Right lobe of liver (tissue), 6 donors: ENCODE data around the gene UACA. TPM values are rescaled to one million over a fixed set of nuclear protein-coding genes. Genes with fewer than 3 reads are reported as not detected.
"Not testable (repeated sequence)": the region's sequence is repeated elsewhere in the genome, so short reads cannot be mapped to it uniquely, and the experiment has no call there.

Source experiments
- ATAC-seq, 4 donors: fragments of 200-7000 bp; cut with Tn5 transposase; one replicate each; pipeline ENCODE4 v1.9.1; 2020; ENCODE audit warnings: mild to moderate bottlenecking in 4 of 4, moderate library complexity in 4 of 4
- DNase-seq, 3 donors: peaks; one replicate each; pipeline ENCODE4 v3.0.0-alpha.2; 2020
- H3K27ac ChIP-seq, 3 donors: fragments of 200-600 bp; one replicate each; pipeline ENCODE4 v1.8.0; 2022
- H3K27me3 ChIP-seq, 2 donors: fragments of 200-600 bp; one replicate each; pipeline ENCODE4 v1.8.0; 2022
- H3K36me3 ChIP-seq, 4 donors: fragments of 200-600 bp; sonication (generic) in 1 of 4; one replicate each; pipeline versions ENCODE4 v1.5.1 to v1.8.0; 2017 to 2022; ENCODE audit warnings: control low read depth in 1 of 4
- H3K4me1 ChIP-seq, 4 donors: fragments of 200-600 bp; sonication (generic) in 1 of 4; one replicate each; pipeline versions ENCODE4 v1.5.1 to v1.8.0; 2017 to 2022; ENCODE audit warnings: control low read depth in 1 of 4
- H3K4me3 ChIP-seq, 3 donors: fragments of 200-600 bp; one replicate each; pipeline ENCODE4 v1.8.0; 2022
- H3K9me3 ChIP-seq, 4 donors: fragments of 200-600 bp; sonication (generic) in 1 of 4; one replicate each; pipeline versions ENCODE4 v1.5.1 to v1.8.0; 2017 to 2022; ENCODE audit warnings: control low read depth in 1 of 4
- POLR2A ChIP-seq: fragments of 450-650 bp; IDR thresholded peaks from one replicate; pipeline ENCODE4 v1.6.1; 2017; ENCODE audit warnings: antibody characterized with exemption, mild to moderate bottlenecking
- WGBS: methylation state at CpG from one replicate; pipeline ENCODE4 v1.1.6; 2018; ENCODE audit warnings: low coverage, low lambda C conversion rate; ENCODE audit not compliant: insufficient coverage; ENCODE audit errors: missing lambda C conversion rate; 5-methylcytosine and 5-hydroxymethylcytosine counted together
- intact Hi-C, 2 donors: fragments of 100-400 bp; cut with DNase I; formaldehyde crosslinking; loops; one replicate each; pipeline versions ENCODE4 v1.11.2 to v1.14.1; 2022
- total RNA-seq, 6 experiments: library from RNA; depleted of rRNA in 2 of 6; stranded (reverse); fragments of >200 nt in 2 of 6; fragmentation: NEBNext Ultra II Directional in 3 of 6; extraction: Animal tissue kit (Norgen Biotek cat#: 25700) in 3 of 6; gene quantifications; one replicate each; pipeline versions ENCODE4 v1.1.0 to v1.2.4, GENCODE V29; 2016 to 2023
- TF ChIP-seq, protein P1 (sequence below), 4 donors: fragments of 200-600 bp in 3 of 4; fragments of 450-650 bp in 1 of 4; IDR thresholded peaks; one replicate each; pipeline versions ENCODE4 v1.5.1 to v1.8.0; 2016 to 2022; ENCODE audit warnings: antibody characterized with exemption in 4 of 4, mild to moderate bottlenecking in 2 of 4
- donor health status: DM: no; HTN: yes; CAD: no.
- donor health status: DM: no; HTN: no; CAD: no.
- donor health status: DM: no; HTN: no; CAD: no.
- donor health status: DM: no; HTN: yes; CAD: no.
- donor health status: DM: no; HTN: yes; CAD: no.

Gene UACA
- total RNA-seq, 6 experiments from 2014 or later = 10.1 to 22.3 (median 14.4) TPM

- TF ChIP-seq, protein P1, sequence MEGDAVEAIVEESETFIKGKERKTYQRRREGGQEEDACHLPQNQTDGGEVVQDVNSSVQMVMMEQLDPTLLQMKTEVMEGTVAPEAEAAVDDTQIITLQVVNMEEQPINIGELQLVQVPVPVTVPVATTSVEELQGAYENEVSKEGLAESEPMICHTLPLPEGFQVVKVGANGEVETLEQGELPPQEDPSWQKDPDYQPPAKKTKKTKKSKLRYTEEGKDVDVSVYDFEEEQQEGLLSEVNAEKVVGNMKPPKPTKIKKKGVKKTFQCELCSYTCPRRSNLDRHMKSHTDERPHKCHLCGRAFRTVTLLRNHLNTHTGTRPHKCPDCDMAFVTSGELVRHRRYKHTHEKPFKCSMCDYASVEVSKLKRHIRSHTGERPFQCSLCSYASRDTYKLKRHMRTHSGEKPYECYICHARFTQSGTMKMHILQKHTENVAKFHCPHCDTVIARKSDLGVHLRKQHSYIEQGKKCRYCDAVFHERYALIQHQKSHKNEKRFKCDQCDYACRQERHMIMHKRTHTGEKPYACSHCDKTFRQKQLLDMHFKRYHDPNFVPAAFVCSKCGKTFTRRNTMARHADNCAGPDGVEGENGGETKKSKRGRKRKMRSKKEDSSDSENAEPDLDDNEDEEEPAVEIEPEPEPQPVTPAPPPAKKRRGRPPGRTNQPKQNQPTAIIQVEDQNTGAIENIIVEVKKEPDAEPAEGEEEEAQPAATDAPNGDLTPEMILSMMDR (IDR thresholded peaks at IDR 0.05) = no peak
- no peak for TF ChIP-seq POLR2A
- Histone ChIP-seq H3K36me3 (no peaks in the 10 kb centered on the region), H3K27ac (peak overlapping the region; percentile 79 to 88 (median 83)), H3K4me3 (no peak overlapping the region), H3K4me1 (peaks cover 0 to 20% (median 9%) of the 10 kb centered on the region in 4 donors), H3K27me3 (no peaks in the 10 kb centered on the region), H3K9me3 (no peaks in the 10 kb centered on the region)
- 13% methylated on average over 3 of the region's 3 CpGs for WGBS
- intact Hi-C loops = no loop called here
- no peak for ATAC-seq
- DNase-seq = no peak
Observed at GRCh38 chr15:70742928-70743327, 20.4 kb downstream of the UACA start.

DNA sequence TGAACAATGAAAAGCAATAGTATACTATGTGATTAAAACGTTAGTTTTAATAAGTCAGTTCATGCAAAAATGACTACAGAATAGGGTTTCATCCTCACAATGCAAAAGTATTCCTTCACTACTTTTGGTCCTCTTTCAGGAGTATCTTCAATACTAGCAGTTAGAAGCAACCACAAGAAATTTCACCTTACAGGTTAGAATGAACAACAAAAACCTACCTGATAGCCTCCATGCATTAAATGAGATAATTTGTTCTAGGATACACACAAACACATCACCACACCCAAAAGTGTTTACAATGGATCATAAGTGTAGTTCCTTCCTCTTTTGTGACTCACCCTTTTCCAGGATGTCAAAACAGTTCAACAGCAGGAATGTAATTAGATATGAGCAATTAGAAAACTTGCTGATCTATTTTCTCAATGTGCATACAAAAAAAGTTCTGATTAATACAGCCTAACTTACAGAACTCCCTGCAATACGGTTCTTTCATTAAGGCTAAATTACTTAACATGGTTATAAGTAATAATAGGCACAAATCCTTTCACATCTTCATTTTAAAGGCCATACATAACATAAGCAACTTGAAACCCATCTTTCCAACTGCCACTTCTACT, 21.6 kb downstream of the UACA start:
- intact Hi-C loops = no loop called here
- peak; percentile 28 to 73 (median 43) for ATAC-seq

GRCh38 chr15:70741107-70741531, 22.2 kb downstream of the UACA start:
- H3K27me3 ChIP-seq = no peaks in the 10 kb centered on the region
- intact Hi-C loops = no loop called here
- H3K27ac ChIP-seq = peak overlapping the region; percentile 17 to 49 (median 37)
- DNase-seq (peak; percentile 60 to 80 (median 68)), ATAC-seq (peak; percentile 83 to 91 (median 88))
- WGBS = 0% methylated on average over 1 of the region's 1 CpG
- H3K36me3 ChIP-seq = no peaks in the 10 kb centered on the region
- peaks cover 0 to 20% (median 9%) of the 10 kb centered on the region in 4 donors for H3K4me1 ChIP-seq
- H3K9me3 ChIP-seq = no peaks in the 10 kb centered on the region
- H3K4me3 ChIP-seq = no peak overlapping the region
- TF ChIP-seq, protein P1 (IDR thresholded peaks at IDR 0.05) = no peak
- TF ChIP-seq POLR2A = no peak

More for the DNA sequence above, 21.6 kb downstream of the UACA start:
- 38% methylated on average over 2 of the region's 2 CpGs for WGBS
- H3K4me3 ChIP-seq = no peak overlapping the region
- H3K36me3 ChIP-seq = no peaks in the 10 kb centered on the region
- no peaks in the 10 kb centered on the region for H3K9me3 ChIP-seq
- H3K4me1 ChIP-seq = peaks cover 0 to 20% (median 9%) of the 10 kb centered on the region in 4 donors
- no peaks in the 10 kb centered on the region for H3K27me3 ChIP-seq
- peak overlapping the region; percentile 17 to 49 (median 37) for H3K27ac ChIP-seq
- DNase-seq = no peak
- TF ChIP-seq, protein P1 (IDR thresholded peaks at IDR 0.05) = peak in 1 of 4 donors; percentile 3
- TF ChIP-seq POLR2A = no peak

DNA sequence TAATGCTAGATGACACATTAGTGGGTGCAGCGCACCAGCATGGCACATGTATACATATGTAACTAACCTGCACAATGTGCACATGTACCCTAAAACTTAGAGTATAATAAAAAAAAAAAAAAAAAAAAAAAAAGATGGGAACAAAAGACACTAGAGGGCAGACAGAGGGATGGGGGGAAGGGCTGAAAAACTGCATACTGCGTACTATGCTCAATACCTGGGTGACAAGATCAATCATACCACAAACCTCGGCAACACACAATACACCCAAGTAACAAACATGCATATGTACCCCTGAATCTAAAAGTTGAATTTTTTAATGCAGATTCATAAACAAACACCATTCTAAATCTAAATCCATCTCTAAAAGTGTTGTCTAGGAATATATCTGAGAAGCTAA, 28.3 kb downstream of the UACA start:
- H3K27ac ChIP-seq, DNase-seq, H3K9me3 ChIP-seq, ATAC-seq, intact Hi-C loops, H3K4me1 ChIP-seq, H3K36me3 ChIP-seq, H3K4me3 ChIP-seq, H3K27me3 ChIP-seq: not testable (repeated sequence)
- WGBS = 87% methylated on average over 2 of the region's 3 CpGs

GRCh38 chr15:70729164-70729563, 34.2 kb downstream of the UACA start:
- Histone ChIP-seq H3K27ac (no peak overlapping the region), H3K9me3 (no peaks in the 10 kb centered on the region), H3K27me3 (no peaks in the 10 kb centered on the region), H3K36me3 (no peaks in the 10 kb centered on the region), H3K4me3 (no peak overlapping the region), H3K4me1 (no peaks in the 10 kb centered on the region)
- TF ChIP-seq POLR2A = no peak
- TF ChIP-seq, protein P1 (IDR thresholded peaks at IDR 0.05) = no peak
- intact Hi-C loops = no loop called here
- ATAC-seq (no peak), DNase-seq (no peak)
- WGBS = 94% methylated on average over 5 of the region's 5 CpGs
